WTC11 (cell line): Measurements from ENCODE around the gene ROR2.

Experiments
- AFF4 ChIP-seq: sonication (generic); formaldehyde crosslinking; IDR thresholded peaks from 2 replicates; pipeline ENCODE4 v1.8.1; 2023; ENCODE audit warnings: mild to moderate bottlenecking, missing genetic modification reagents, borderline replicate concordance
- CTCF ChIP-seq: fragments of 200-600 bp; IDR thresholded peaks from 2 replicates; pipeline ENCODE4 v1.8.0; 2022; ENCODE audit warnings: antibody characterized with exemption
- JUN ChIP-seq: sonication (generic); formaldehyde crosslinking; IDR thresholded peaks from 2 replicates; pipeline ENCODE4 v1.8.0; 2023; ENCODE audit warnings: mild to moderate bottlenecking, missing genetic modification reagents
- MYBL2 ChIP-seq: sonication (generic); formaldehyde crosslinking; IDR thresholded peaks from 2 replicates; pipeline ENCODE4 v1.8.1; 2023; ENCODE audit warnings: mild to moderate bottlenecking, moderate library complexity, missing genetic modification reagents
- NR2C2 ChIP-seq: sonication (generic); formaldehyde crosslinking; IDR thresholded peaks from 2 replicates; pipeline ENCODE4 v1.8.0; 2022; ENCODE audit warnings: mild to moderate bottlenecking, missing genetic modification reagents
- ZNF671 ChIP-seq: fragments of 250-450 bp; sonication (Bioruptor Pico); IDR thresholded peaks from 2 replicates; pipeline ENCODE4 v1.8.0; 2021; ENCODE audit warnings: mild to moderate bottlenecking

- TF ChIP-seq CTCF (no peak), AFF4 (CRISPR knock-in tag) (no peak), MYBL2 (no peak), ZNF671 (CRISPR knock-in tag) (no peak), NR2C2 (CRISPR knock-in tag) (no peak), JUN (CRISPR knock-in tag) (no peak)
These were observed 217.6 kb downstream of the ROR2 start for GRCh38 chr9:91732187-91733005.
